Ectodermal cell (in vitro differentiated cells): ENCODE measurements around the gene WSCD2.

Experiments used
- H3K27ac ChIP-seq: 2 replicates; pipeline ENCODE4 v1.7.0; 2013; ENCODE audit warnings: mild to moderate bottlenecking, low read depth, low read length; ENCODE audit not compliant: insufficient read depth, poor library complexity, severe bottlenecking
- H3K27me3 ChIP-seq: 2 replicates; pipeline ENCODE4 v1.7.0; 2013; ENCODE audit warnings: mild to moderate bottlenecking, low read length; ENCODE audit not compliant: insufficient read depth, control insufficient read depth, poor library complexity, severe bottlenecking
- H3K36me3 ChIP-seq: one replicate; pipeline ENCODE4 v1.7.0; 2013; ENCODE audit warnings: low read length; ENCODE audit not compliant: control insufficient read depth, insufficient read depth
- H3K4me1 ChIP-seq: one replicate; pipeline ENCODE4 v1.7.0; 2013; ENCODE audit warnings: low read length; ENCODE audit not compliant: control insufficient read depth, insufficient read depth
- H3K4me3 ChIP-seq: 2 replicates; pipeline ENCODE4 v1.7.0; 2013; ENCODE audit warnings: low read depth, low read length, control low read depth; ENCODE audit not compliant: insufficient read depth
- H3K9me3 ChIP-seq: 2 replicates; pipeline ENCODE4 v1.7.0; 2013; ENCODE audit warnings: mild to moderate bottlenecking, low read length, moderate library complexity; ENCODE audit not compliant: control insufficient read depth
- WGBS, 2 experiments: methylation state at CpG; one replicate each; pipeline ENCODE4 v1.1.7; 2013; ENCODE audit warnings: missing lambda C conversion rate in 2 of 2; 5-methylcytosine and 5-hydroxymethylcytosine counted together

The WSCD2 gene

DNA sequence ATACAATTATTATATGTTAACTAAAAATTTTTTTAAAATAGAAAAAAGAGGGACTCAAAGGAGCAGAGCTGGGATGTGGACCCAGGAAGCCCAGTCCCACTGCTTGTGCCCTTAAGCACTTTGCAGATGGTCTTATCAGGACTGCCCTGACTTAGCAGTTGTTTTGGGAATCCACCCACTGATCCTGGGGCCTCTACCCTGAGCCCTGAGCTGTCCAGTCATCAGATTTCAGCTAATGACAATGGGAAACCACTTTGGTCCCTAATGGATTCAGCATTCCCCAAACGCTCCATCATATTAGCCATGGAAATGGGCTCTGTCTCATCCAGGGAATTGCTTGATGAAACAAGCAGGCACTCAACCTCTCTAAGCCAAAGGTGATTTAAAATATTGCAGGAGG lies 22.5 kb upstream of the WSCD2 start:
- no peak overlapping the region for H3K27ac ChIP-seq
- 85 to 100% methylated on average over 1 of the region's 1 CpG for WGBS, 2 experiments
- no peaks in the 10 kb centered on the region for H3K9me3 ChIP-seq
- no peak overlapping the region for H3K4me3 ChIP-seq
- H3K4me1 ChIP-seq: peaks cover 5% of the 10 kb centered on the region
- no peaks in the 10 kb centered on the region for H3K36me3 ChIP-seq
- no peaks in the 10 kb centered on the region for H3K27me3 ChIP-seq

DNA sequence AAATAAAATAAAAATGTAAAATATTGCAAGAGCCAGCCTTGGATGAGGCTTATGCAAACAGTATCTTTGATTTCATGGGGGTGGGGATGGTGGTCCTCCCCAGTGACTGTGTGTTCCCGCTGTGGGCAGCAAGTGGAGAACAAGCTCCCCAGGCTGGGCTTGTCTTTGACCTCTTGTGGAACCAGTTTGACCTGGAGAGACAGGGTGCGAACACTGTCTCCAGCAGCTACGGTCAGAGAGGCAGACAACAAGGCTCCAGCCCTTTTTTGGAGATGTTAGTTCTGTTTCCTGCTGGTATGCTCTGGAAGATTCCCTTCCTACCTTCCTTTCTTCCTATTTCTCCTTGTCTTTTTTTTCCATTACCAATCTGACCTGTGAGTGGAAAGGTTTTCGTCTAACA lies 21.8 kb upstream of the WSCD2 start:
- 92 to 94% methylated on average over 4 of the region's 4 CpGs for WGBS, 2 experiments
- peaks cover 5% of the 10 kb centered on the region for H3K4me1 ChIP-seq
- H3K27me3 ChIP-seq: no peaks in the 10 kb centered on the region
- no peak overlapping the region for H3K27ac ChIP-seq
- H3K9me3 ChIP-seq: no peaks in the 10 kb centered on the region
- no peak overlapping the region for H3K4me3 ChIP-seq
- no peaks in the 10 kb centered on the region for H3K36me3 ChIP-seq

DNA sequence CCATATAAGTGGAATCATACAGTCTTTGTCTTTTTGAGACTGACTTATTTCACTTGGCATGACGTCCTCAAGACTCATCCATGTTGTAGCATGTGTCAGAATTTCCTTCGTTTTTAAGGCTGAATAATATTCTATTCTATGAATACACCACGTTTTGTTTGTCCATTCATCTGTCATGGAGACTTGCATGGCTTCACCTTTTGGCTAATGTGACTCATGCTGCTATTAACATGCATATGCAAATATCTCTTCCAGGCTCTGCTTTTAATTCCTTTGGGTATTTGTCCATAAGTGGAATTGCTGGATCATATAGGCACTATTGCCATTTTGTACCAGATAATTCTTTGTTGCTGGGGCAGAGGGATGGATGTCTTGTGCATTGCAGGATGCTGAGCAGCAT lies 19.6 kb upstream of the WSCD2 start:
- Histone ChIP-seq H3K27ac (no peak overlapping the region), H3K4me1 (peaks cover 9% of the 10 kb centered on the region), H3K4me3 (no peak overlapping the region), H3K27me3 (no peaks in the 10 kb centered on the region), H3K9me3 (no peaks in the 10 kb centered on the region), H3K36me3 (no peaks in the 10 kb centered on the region)
- 70 to 74% methylated on average over 3 of the region's 3 CpGs for WGBS, 2 experiments

DNA sequence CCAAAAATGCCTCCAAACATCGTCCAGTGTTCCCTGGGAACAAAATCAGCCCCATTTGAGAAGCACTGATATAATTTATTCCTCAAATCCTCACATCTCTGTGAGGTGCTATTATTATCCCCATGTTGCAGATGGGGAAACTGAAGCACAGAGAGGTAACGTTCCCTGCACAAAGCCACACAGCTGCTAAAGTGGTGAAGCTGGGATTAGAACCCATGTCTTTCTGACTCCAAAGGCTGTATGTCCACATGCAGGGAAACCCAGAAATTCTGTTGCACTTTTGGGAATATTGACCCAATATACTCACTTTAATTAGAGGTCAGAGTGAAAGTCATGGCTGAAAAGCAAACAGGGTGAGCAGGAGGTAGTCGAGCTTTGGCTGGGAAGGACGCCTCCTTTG lies 19.1 kb upstream of the WSCD2 start:
- Histone ChIP-seq H3K27me3 (no peaks in the 10 kb centered on the region), H3K4me1 (peaks cover 9% of the 10 kb centered on the region), H3K27ac (no peak overlapping the region), H3K9me3 (no peaks in the 10 kb centered on the region), H3K4me3 (no peak overlapping the region), H3K36me3 (no peaks in the 10 kb centered on the region)
- 94 to 95% methylated on average over 4 of the region's 4 CpGs for WGBS, 2 experiments

DNA sequence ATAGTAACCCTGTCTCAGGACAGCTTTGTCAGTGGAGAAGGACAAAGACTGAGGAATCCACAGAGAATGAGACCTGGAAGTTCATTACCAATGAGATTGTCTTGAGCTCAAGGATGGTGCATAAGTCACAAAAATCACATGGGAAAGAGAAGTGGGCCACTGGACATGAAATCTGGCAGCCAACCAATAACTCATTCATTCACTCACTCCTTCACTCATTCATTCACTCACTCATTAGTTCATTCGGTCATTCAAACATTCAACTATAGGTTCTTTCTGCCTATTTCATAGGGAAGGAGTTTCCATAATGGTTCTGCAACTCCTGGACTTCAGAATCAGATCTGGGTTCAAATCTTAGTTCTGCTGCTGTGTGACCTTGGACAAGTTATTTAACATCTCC lies 18.2 kb upstream of the WSCD2 start:
- H3K4me1 ChIP-seq: peaks cover 9% of the 10 kb centered on the region
- 92 to 94% methylated on average over 1 of the region's 1 CpG for WGBS, 2 experiments
- no peaks in the 10 kb centered on the region for H3K9me3 ChIP-seq
- H3K4me3 ChIP-seq: no peak overlapping the region
- H3K36me3 ChIP-seq: no peaks in the 10 kb centered on the region
- H3K27me3 ChIP-seq: no peaks in the 10 kb centered on the region
- H3K27ac ChIP-seq: no peak overlapping the region

DNA sequence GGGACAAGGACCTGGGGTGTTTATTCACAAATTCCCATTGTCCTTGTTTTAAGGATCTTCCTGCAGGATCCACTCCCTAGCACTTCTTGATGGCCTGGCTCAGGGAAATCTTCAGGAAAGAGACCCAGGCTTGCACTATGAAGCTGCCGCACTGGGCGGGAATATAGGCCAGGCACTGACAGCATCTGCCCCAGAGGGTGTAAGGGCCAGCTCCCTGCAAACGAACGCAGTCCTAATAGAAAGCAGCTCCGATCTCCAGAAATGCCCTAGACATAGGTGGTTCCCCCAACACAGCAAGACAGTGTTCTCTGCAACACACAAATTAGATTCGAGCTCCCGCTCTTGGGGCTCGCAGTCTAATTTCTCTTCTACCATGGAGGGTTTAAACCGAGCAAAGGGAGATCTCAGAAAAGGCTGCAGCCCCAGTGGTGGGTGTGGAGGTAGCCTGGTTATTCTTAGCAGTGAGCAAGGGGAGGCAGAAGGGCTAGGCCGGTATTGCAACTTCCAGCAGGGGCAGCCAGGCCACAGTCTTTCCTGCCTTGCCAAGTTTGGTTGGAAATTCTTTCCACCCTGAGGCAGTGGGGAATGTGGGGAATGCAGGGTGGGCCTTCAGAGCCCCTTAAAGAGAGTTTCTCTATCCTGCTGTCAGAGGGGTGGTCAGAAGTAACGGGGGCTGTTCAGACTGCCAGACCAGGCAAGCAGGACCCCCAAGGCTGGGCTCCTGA lies 16.1 kb upstream of the WSCD2 start:
- Histone ChIP-seq H3K4me1 (peaks cover 4% of the 10 kb centered on the region), H3K4me3 (no peak overlapping the region), H3K9me3 (no peaks in the 10 kb centered on the region), H3K36me3 (no peaks in the 10 kb centered on the region), H3K27me3 (no peaks in the 10 kb centered on the region), H3K27ac (peak overlapping the region; percentile 73)
- 61% methylated on average over 11 of the region's 11 CpGs for WGBS, 2 experiments

DNA sequence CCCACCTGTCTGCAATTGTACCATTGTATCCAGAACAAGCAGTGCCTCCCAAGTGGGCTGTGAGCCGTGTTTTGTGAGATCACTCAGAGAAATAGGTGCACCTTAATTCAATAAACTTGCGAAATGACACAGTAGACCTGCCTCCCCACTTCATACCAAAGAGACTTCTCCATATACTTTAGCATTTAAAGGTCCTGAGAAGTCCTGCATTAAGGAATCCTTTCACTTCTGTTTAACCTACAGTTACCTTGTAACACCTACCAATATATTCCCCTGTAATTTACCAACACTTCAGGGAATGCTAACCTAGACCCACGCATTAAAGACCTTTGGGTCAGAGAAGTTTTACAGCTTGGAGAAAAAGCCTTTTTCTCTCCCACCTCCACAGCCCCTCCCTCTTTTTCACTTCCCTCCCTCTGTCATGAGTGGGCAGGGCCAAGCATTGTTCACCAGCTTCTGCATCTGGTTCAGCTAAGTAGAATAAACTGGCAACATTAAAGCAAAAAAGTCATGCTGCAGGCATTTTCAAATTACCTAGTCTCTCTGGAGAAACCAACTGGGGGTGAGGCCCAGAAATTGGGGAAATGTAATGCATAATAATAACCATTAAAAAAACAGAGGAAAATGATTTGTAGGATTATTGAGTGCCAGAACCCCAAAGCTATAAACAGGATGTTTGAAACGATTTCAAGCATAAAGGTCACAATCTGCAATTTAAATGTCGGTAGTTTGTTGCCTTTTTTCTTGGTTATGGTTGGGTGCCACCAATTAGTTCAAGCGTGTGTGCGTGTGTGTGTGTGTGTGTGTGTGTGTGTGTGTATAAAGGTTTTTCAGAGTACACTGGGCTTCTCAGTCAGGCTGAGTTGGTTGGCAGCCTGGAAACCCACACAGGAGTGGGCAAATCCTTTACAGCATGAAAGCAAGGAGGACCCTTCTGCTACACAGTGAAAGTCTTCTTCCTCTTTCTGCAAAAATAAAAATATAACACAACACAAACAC lies 13.7 kb upstream of the WSCD2 start:
- H3K27ac ChIP-seq: no peak overlapping the region
- H3K4me1 ChIP-seq: peaks cover 4% of the 10 kb centered on the region
- no peak overlapping the region for H3K4me3 ChIP-seq
- no peaks in the 10 kb centered on the region for H3K27me3 ChIP-seq
- H3K9me3 ChIP-seq: no peaks in the 10 kb centered on the region
- WGBS, 2 experiments: 87 to 90% methylated on average over 7 of the region's 7 CpGs
- H3K36me3 ChIP-seq: no peaks in the 10 kb centered on the region

DNA sequence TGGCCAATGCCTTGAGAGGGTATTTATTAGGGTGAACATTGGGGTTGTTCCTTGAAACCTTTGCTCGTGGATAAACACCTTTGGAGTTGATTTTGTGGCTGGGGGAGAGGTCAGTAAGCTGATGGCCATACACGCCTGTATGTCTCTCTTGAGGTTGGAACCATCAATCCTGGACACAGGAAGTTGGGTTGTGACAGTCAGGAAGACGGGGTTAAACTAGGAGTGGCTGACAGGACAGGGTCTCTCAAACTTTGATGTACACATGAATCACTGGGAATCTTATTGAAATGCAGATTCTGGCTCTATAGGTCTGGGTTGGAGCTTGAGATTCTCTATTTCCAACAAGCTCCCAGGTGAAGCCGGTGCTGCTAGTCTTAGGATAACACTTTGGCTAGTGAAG lies 12.8 kb upstream of the WSCD2 start:
- Histone ChIP-seq H3K27ac (no peak overlapping the region), H3K9me3 (no peaks in the 10 kb centered on the region), H3K4me1 (peaks cover 4% of the 10 kb centered on the region), H3K4me3 (no peak overlapping the region), H3K36me3 (no peaks in the 10 kb centered on the region), H3K27me3 (no peaks in the 10 kb centered on the region)
- WGBS, 2 experiments: 87 to 90% methylated on average over 4 of the region's 4 CpGs

DNA sequence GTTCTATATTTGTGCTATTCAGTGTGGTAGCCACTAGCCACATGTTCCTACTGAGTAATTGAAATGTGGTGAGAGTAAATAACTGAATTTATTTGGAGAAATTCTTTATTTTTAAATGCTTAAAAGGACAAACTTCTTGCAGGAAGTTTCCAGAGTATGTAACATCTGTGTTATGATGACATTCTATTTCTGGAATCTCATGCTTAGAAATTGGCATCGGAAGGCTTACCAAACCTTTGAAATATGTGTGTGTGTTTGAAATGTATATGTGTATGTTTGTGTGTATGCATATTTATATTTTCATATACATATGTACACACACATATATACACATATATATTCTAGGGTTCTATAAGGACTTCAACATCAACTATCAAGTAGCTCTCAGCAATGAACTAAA lies 12.4 kb upstream of the WSCD2 start:
- Histone ChIP-seq H3K9me3 (no peaks in the 10 kb centered on the region), H3K27me3 (no peaks in the 10 kb centered on the region), H3K4me3 (no peak overlapping the region), H3K27ac (no peak overlapping the region), H3K4me1 (peaks cover 4% of the 10 kb centered on the region), H3K36me3 (no peaks in the 10 kb centered on the region)
- WGBS, 2 experiments: 86 to 88% methylated on average over 1 of the region's 1 CpG

DNA sequence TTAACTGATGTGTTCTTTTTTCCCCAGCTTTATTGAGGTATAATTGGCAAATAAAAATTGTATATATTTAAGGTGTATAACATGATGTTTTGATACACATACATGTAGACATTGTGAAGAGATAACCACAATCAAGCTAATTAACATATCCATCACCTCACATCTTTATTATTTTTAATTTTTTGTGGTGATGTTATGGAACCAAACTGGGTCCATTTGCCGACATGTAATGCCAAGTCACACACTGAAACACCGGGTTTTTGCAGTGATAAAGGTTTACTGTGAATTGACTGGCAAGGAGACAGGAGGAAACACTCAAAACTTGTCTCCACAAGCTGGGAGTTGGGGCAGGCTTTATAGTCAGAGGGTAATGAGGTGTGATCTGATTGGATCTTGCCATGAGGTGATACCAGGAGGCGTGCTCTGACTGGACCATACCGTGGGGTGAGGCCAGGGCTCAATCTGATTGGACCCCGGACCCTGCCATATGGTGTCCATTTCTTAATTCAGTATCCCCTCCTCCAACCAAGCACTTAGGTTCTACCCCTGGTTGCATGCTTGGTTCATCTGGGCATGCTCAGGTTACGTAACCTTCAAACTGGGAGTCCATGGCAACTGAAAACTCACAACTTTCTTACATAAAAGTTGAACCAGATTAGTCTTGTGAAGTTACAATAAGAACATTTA lies 11.8 kb upstream of the WSCD2 start:
- H3K4me3 ChIP-seq: no peak overlapping the region
- no peaks in the 10 kb centered on the region for H3K27me3 ChIP-seq
- H3K27ac ChIP-seq: no peak overlapping the region
- H3K4me1 ChIP-seq: peaks cover 4% of the 10 kb centered on the region
- H3K36me3 ChIP-seq: no peaks in the 10 kb centered on the region
- H3K9me3 ChIP-seq: no peaks in the 10 kb centered on the region
- WGBS, 2 experiments: 95 to 97% methylated on average over 6 of the region's 6 CpGs
